HG03060 (cell line): ENCODE results near the gene SLAMF8.

Experiments
- ATAC-seq: cut with Tn5 transposase; IDR thresholded peaks from one replicate; pipeline ENCODE4 v1.9.1; 2021; ENCODE audit warnings: low read depth, moderate number of reproducible peaks; ENCODE audit not compliant: unreplicated experiment

The SLAMF8 gene

GRCh38 chr1:159867664-159868026 is 41.0 kb downstream of the SLAMF8 start:
- ATAC-seq, result no peak

DNA sequence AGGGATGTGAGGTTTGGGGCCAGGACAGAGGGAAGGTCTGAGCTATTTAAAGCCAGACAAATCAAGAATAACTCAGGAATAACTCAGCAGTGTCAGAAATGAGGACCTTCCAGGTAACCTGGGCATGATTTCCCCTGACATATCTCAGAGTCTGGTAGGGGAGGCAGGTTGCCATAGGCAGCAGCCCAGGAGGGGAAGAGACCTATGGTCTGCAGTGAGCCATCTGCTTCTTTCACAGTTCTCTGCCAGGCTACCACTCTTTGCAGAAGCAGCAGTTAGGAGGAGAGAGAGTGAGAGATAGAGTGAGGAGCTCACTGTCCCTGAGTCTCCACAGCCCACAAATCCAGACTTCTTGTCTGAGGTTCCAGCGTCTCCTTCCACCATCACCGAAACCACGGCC is 42.1 kb downstream of the SLAMF8 start:
- ATAC-seq, result no peak

DNA sequence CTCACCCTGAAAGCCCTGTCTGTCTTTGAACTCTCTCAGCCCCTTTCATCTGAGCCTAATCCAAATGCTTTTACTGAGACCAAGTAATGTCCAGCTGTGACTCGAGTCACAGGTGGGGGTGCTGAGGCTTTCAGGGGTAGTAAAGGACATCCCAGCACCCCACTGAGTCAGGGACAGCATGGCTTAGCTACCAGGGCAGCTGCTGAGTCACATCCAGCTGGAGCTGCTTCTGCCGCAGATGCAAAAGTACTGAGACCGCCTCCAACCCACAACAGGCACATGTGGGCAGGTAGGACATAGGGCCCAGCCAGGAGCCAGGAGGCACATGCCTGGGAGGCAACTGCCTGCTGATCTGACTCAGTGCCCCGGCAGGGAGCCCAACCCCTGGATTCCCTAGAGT is 42.5 kb downstream of the SLAMF8 start:
- no peak for ATAC-seq

DNA sequence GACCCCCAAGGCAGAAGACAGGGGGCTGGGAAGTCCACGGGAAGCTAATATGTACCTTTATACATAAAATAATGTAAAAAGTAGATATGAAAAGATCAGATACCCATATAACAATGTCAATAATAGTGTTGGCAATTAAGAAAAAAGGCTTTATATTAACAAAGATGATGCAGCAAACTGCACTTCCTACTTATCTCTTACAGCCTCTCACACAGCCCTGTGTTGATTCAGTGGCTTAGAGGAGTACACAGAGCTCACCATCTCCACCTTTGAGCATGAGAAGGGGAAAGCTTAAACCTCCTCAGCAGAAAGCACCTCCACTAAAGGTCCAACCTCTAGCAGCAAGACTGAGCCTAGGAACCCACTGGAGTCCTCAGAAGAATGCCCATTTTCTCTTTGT is 42.9 kb downstream of the SLAMF8 start:
- no peak for ATAC-seq

DNA sequence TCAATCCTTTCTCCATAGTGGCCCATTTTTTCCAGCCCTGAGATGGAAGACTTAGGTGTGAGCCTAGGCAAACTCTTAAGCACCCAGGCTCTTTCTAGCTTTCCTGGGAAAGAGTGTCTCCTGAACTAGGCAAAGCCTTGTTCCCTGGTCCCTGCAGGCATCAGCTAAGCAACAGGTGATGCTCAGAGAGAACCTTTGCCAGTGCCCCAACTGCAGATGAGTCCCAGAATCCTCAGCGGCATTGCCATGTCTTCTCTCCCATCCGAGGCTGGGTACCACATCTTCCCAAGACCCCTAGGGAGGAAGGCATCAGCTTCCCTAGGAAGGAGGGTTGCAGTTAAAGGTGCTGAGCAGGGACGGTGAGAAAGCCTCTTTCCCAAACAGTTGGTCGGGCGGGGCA is 44.0 kb downstream of the SLAMF8 start:
- ATAC-seq, result no peak

GRCh38 chr1:159872891-159873290 is 46.2 kb downstream of the SLAMF8 start:
- ATAC-seq, result no peak

DNA sequence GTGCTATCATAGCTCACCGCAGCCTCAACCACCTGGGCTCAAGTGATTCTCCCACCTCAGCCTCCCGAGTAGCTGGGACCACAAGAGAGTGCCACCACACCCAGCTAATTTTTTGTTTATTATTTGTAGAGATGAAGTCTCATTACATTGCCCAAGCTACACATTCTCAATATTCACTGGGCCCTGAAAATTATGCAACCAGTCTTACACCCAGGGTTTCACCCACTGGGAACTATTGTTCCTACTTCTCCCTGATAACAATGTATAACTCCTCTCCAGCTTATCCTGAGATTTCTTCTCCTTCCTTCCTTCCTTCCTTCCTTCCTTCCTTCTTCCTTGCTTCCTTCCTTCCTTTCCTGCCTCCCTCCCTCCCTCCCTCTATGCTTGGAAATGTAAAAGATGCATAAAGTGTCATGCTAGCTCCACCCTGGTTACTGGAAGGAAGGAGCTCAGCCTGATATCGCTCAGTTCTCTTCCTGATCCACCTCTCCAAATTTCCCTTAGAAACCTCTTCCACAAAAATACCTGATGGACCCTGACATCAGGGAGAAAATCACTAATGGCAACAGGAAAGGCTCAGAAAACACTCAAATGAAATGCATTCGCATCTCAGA is 47.0 kb downstream of the SLAMF8 start:
- no peak for ATAC-seq

GRCh38 chr1:159877695-159878444 is 51.2 kb downstream of the SLAMF8 start:
- ATAC-seq, result no peak

DNA sequence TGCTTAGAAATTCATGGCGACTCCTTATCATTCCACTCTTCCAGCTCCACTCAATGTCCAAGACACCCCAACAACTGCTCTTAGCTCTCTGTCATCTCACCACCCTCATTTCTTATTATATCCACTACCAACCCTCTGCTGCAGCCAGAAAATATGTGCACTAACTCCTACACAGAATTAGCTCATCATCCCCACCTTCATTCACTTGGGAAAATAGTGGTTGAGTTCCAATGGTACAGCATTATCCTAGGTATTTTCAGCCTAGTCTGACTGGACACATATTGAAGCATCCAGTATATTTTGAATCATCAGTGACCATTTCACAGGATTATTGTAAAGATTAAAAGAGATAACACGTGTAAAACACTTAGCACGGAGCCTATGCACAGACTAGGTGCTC is 52.5 kb downstream of the SLAMF8 start:
- no peak for ATAC-seq

- ATAC-seq, result no peak
These were observed 53.3 kb downstream of the SLAMF8 start for GRCh38 chr1:159879977-159880376.

- ATAC-seq, result no peak
These were observed 53.8 kb downstream of the SLAMF8 start for GRCh38 chr1:159880430-159880829.

- no peak for ATAC-seq
These were observed 55.2 kb downstream of the SLAMF8 start for GRCh38 chr1:159881622-159882526.

GRCh38 chr1:159882527-159882862 is 55.8 kb downstream of the SLAMF8 start:
- ATAC-seq, result no peak

DNA sequence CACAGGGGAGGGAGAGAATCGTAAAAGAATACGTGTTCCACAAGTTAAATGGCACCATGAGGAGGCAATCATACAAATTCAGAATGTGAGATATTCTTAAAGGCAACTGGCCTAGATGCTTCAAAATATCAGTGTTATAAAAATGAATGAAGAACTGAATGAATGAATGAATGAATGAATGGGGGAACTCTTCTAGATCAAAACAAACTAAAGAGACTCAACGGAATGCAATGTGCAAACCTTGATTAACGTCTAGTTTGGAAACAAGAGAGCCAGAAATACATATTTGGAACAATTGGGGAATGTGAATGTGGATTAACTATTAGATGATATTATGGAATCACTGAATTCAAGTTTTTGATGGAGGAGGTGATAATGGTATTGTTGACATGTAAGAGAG is 56.5 kb downstream of the SLAMF8 start:
- ATAC-seq, result no peak

- ATAC-seq, result no peak
These were observed 57.6 kb downstream of the SLAMF8 start for GRCh38 chr1:159884296-159884695.
